ENCODE results near the gene RBKS.

DNA sequence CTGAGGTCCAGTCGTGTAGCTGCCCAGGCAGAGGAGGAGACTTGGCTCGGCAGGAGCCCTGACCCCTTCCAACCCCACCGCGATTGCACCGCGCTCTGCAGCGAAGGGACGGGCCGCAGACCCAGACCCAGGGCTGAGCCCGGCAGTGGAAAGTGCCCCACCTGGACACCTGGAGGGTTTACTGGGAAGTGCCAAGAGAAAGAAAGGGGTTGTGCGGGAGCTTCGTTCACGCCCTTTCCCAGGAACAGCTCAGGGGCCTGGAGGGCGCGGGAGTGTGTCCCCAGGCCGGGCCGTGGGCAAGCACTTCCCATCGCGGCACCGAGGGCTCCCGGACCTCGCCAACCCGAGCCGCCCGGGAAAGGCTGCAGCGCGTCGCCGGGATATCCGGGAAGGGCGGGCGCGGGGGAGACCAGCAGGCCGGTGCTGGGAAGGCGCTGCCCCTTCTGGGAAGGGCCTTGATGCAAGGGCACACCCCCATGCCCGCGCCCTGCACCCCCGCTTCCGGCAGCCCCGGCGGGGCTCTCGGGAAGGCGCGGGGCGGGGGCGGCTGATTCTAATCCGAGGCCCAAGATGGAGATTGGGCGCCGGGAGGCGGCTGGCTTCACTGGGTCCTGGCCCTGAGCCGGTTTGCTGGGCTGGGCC, 154.8 kb downstream of the RBKS start:
- TF ChIP-seq CTCF (conservative IDR thresholded peaks at IDR 0.05): no peak
- no peak for TF ChIP-seq ZFX (IDR thresholded peaks at IDR 0.05)
